Measurements from ENCODE around the gene DGKD.

DGKD gene

DNA sequence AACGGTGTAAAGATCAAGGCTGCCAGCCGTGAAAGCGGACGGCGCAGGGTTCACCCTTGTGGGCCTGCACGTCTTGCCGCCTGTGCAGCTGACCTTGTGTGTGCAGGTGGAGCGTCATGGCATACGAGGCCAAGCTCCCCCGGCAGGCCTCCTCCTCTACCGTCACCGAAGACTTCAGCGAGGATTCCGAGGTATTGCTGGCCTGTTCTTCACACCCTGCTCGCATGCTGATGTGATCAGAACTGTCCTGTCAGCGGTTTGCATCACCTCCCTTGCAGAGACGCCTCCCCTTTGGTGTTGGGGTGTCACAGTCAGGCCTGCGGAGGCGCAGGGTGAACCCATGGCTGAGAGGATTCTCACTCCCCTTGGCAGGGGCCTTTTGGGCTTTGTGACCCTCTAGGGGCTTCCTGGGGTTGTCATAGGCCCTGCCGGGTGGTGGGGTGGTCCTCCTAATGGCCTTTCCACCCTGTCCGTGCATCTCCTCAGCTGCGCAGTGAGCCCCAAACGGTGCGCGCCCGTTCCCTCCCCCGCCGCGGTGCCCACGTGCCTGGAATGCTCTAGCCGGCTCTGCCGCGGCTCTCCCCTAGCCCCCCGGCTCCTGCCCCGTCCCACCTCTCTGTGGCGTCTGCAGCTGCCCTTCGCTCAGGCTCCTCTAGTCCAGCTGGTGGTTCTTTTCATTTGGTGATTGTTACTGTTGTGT is 92.5 kb downstream of the DGKD start:
- no peak for DNase-seq

DNA sequence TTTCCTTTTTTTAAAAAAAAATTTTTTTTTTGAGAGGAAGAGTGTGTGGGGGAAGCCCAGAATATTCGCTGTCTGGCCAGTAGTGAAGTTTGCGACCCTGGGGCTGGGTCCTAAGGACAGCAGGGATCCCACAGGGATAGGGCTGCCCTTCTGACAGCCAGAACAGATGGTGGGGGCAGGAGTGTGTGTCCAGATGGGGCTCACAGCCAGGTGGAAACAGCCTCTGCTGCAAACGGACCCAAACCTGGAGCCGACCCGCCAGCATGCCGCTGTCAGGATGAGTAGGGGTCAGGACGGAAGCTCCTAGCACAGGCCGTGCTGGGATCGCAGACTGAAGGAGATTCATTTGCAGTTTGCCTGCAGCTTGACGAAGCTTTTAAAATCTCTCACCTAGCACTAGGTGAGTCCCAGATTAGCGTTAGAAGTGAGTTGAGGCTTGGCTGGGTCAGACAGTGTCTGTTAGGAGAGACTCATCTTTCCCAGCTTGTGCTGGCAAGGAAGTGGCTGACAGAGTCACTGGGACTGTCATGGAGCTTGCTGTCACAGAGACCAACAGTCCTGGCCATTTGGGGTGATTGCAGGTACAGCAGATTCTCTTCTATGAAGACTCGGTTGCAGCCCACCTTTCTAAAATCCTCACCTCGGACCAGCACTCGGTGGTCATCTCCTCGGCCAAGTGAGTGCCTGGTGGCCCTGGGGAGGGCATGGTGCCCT is 93.4 kb downstream of the DGKD start:
- no peak for DNase-seq

DNA sequence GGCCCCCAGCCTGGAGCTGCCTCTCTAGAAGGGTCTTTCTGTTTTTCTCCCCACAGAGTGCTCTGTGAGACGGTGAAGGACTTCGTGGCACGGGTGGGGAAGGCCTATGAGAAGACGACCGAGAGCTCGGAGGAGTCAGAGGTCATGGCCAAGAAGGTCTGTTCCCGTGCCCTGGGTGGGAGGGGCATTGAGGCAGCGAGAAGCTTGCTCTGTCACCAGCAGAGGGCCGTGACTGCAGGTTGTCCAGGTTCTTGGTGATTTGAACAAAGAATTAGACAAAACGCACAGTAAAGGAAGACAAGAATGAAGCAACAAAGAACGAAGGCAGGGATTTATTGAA is 93.9 kb downstream of the DGKD start:
- DNase-seq: no peak

DNA sequence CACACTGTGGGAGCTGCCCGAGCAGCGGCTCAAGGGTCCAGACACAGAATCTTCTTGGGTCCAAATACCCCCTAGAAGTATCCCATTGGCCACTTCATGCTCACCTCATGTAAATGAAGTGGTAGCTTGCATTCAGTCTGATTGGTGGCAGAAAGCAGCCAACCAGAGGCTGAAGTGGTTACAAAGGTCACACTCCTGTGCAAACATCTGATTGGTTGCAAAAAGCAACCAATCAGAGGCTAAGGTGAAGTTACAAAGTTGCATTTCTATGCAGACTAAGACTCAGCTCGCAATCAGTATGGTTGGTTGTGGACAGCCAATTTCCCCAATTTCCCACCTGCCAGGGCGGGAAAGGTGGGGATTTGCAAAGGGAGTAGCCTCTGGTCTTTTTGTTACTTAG is 94.3 kb downstream of the DGKD start:
- no peak for DNase-seq

DNA sequence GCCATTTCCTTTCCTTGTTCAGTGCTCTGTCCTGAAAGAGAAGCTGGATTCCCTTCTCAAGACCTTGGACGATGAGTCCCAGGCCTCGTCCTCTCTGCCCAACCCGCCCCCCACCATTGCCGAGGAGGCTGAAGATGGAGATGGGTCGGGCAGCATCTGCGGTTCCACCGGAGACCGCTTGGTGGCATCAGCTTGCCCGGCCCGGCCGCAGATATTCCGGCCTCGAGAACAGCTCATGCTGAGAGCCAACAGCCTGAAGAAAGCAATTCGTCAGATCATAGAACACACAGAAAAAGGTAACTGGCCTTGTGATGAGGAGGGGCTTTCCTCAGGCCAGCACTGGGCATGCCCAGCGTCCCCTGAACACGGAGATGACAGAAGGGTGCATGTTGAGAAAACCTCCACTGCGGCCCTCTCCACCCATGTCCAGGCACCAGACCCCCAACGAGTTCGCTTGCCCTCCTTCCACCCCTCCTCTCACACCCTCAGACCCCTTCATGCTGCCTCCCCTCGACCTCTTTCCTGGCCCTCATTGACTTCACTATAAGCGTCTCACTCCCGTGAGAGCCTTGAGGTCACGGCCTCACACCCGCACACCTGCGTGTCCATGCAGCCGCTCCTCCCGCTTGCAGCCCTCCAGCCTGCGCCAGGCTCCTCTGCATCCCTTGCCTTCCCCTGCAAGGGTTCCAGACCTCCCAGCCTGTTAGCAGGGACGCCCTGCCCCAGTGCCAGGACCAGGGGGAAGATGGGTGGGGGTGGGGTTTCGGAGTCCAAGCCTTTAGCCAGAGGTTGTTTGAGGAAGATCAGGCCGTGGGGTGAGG is 95.0 kb downstream of the DGKD start:
- DNase-seq: peak; percentile 57

DNA sequence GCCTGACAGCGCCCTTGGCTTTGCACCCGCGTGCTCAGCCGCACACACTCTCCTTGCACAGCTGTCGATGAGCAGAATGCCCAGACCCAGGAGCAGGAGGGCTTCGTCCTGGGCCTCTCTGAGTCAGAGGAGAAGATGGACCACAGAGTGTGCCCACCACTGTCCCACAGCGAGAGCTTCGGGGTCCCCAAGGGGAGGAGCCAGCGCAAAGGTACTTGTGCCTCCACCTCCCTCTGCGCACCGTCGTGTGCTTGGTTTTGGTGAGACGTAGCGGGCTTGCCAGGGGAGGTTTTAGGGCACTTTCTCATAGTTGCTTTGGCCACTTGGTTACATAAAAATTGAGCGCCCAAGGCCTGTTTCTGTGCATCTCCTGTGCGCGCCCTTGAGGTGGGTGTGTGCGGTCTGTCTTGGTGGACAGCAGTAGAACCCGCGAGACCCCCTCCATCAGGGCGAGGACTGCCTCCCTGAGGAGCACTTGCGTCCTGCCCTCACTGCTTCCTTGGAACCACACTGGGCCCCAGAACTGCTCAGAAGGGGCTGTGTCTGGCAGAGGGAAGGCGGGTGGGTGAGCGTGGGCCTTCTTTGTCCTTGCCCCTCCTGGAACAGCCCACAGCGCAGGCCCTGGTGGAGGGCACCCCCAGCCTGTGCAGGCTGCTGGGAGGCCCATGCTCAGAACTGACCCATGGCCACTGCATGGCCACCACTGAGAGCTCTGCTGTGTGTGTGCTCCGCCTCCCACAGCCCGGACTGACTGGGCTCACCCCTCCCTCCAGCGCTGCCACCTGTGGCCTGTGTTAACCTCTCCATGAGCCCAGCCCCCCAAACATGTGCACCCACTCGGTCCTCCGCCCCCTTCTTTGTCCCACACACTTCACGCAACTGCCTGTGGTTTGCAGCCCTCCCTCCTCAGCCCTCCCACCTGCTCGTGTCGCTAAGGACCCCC is 95.9 kb downstream of the DGKD start:
- no peak for DNase-seq

DNA sequence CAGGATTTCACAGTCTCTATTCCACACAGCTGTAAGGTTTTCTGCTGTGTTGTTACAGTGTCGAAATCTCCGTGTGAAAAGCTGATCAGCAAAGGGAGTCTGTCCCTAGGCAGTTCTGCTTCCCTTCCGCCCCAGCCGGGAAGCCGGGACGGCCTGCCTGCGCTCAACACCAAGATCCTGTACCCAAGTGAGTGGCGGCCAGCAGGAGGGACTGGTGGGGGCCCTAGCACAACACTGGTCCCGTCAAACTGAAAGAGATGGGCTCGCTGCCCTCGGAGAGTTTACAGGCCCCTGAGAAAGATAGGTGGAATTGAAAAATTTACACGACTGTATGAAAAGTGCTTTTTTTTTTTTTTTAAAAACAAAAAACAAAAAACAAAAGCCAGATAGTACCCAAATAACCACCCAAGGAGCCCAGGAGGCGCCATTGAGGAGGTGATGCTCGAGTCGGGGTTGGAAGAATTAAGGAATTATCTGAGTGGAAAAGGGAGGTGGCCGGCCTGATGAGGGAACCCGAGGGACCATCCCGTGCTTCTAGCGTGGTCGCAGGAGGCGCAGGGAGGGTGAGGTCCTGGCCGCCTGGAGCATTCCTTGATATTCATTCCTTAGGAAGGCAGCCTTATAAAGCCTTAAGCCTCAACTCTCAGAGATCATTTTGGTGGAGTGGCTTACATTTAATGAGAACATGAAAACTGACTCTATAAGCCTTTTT is 96.7 kb downstream of the DGKD start:
- DNase-seq: no peak

DNA sequence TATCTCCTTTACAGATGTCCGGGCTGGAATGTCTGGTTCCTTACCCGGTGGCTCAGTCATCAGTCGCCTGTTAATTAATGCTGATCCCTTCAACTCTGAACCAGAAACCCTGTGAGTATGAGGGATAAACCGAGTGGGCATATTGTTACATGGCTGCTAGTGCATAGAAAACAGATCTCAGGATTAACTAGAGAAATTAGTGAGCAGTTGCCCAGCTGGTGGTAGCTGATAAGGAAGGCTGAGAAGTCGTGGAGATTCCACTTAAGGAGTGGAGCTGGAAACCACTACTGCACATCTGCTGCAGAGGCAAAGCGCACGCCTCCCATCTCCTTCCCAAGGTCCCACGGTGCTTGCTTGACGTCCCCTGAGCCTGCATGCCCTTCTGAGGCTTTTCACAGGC is 97.7 kb downstream of the DGKD start:
- DNase-seq: no peak

DNA sequence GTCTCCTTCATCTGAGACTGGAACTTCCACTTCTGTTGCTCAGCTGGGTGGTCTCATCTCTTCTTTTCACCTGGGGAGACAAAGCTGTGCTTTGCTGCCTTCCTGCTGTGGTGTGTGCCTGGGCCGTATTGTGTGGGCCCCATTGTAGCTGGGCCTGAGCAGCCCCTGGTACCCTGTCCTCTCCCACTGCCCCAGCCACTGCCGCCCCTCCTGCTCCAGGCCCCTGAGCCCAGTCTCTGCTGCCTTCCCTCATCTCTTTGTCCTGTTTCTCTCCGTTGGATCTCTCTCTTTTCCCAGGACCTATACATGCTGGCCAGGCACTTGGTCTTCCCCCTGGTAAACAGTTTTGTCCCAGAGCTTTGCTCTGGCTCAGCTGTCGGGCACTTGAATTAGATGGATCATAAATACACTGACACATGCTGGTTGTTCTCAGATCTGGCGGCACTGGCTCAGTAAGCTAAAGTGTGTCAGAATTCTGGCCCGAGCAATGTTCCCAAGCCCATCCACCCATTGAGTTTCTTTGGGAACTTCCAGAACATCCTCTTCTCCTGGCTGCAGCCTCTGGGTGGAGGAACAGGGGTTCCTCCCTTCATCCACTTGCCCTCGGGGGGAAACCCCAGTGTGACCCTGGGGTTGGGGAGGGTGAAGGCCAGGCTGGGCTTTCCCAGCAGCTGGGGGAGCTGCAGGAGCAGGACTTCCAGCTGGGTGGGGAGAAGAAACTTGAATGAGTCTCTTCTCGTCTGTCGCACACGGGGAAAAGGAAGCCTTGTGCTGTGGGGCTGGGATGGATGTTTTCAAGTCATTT is 99.0 kb downstream of the DGKD start:
- no peak for DNase-seq

DNA sequence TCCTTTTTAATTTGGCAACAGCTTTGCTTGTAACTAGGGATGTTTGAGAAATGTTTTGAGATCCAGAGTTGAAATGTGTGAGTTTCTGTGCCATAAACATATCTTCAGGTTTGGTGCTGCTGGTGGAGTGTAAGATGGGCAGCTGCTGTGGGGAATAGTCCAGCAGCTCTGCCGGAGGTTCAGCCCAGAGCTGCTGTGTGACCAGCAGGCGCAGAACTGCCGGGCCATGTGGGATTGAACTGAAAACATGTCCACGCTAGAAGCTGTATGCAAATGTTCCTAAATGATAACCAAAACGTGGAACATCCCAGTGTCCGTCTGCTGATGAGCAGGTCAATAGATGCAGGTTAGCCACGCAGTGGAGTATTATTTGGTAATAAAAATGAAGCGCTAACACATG is 99.6 kb downstream of the DGKD start:
- no peak for DNase-seq

DNA sequence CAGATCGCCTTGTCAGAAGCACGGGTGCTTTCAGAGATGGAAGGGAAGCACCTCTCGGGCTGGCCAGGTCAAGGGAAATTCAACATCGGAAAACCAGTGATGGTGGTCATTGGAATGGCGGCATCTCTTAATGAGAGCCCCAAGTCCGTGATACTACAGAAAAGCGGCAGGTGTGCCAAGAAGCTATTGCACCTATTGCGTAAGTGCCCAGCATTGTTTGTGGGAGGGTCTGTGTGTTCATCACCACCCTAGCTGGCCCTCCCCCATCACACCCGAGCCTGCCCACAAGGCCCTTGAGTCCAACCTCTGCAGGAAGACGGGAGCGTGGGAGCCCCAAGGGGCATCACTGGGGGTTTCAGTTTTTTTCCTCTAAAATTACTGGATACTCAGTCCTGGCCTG is 100.7 kb downstream of the DGKD start:
- no peak for DNase-seq

DNA sequence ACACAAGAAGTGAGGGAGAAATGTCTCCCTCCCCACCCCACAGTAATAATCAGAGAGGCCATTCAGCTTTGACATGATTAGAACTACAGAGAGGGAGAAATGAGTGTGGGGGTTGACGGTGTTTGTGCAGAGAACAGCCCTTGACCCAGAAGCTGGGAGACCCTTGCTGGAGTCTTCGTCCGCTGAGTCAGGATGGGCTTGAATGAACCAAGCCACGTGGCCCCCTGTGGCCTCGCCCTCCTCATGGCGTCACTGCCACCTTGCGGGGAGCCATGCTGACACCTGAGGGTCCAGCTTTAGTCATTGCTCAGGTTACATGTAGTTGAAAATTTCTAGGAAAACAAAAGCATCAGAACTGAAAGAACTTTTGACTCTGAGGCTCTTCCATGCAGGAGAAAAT is 101.2 kb downstream of the DGKD start:
- no peak for DNase-seq

DNA sequence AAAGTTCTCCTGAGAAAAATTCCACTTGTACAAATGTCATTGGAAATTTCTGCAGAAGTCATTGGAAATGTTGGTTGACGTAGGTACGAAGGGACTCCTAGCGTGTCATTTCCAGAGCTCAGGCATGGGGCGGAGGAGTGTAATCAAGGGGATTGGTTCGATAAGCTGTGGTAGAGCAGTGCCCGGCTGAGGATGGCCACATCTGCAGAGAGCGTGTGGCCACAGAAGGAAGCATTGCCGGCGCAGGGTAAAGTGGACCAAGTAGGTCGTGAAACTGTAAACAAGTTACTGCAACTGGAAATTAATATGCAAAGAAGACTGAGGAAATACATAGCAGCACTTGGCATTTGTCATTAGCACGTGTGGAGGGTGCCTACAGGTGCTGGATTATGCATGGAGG is 101.8 kb downstream of the DGKD start:
- DNase-seq: no peak

DNA sequence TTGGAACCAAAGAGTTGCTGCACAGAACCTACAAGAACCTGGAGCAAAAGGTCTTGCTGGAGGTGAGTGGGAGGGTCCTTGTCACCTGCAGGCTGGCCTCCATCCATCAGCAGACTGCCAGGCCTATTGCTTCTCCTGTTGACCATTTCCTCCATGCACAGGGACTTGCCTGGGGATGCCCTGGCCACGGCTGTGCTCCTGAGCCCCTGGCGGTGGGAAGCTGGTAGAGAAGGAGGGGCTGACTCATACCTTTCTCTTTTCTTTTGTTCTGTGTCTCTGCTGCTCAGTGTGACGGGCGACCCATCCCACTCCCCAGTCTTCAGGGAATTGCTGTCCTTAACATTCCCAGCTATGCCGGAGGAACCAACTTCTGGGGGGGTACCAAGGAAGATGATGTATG is 102.6 kb downstream of the DGKD start:
- DNase-seq: no peak

DNA sequence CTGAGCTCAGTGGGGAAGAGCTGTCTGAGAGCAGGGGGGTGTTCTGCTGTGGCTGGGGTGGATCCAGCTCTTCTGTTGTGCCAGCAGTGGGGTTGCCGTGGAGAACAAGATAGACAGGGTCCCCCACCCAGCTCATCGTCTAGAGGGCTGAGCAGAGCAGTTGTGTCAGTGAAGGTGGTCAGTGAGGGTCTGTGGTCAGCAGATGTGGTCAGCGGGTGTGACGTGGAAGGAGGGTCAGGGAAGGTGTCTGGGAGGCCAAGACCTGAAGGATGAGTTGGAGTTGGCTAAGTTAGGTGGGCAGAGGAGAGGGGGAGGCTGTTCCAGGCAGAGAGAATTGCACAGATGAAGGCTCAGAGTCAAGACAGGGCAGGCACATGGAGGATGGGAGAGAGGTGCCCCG is 103.1 kb downstream of the DGKD start:
- no peak for DNase-seq

DNA sequence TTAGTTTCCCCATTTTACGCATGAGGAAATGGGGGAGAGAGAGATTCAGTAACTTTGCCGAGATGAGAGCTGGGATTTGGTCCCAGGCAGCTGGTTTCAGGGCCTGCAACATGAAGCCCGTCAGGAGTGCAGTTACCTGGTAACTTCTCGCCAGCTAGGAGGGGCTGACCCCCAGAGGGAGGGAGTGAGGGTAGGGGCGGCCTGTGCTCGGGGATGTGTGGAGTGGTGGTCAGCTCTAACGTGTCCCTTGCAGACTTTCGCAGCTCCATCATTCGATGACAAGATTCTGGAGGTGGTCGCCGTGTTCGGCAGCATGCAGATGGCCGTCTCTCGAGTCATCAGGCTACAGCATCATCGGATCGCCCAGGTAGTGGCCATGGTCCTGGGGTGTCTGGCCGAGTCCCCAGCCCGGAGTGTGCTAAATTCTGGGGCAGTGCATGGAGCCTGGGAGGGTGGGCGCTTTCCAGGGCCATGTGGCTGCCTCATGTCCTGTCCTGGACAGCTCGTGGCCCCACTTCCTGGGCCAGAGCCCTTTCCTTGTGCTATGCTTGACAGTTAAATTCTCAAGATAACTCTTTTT is 103.8 kb downstream of the DGKD start:
- DNase-seq: no peak

DNA sequence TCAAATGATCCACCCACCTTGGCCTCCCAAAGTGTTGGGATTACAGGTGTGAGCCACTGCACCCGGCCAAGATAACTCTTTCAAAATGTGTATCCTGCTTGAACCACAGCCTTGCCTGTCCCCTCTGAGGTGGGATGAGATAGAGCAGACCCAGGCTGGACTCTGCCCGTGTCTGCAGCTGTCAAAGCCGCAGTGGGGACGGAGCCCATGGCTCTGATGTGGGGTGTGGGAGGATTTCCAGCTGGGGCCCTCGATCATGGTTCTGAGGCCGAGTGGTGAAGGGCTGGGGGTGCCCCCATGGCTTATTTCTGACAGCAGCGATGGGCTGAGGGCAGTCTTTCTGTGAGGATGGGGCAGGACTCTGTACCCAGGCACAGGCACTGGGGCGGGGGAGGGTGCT is 104.5 kb downstream of the DGKD start:
- DNase-seq: no peak

DNA sequence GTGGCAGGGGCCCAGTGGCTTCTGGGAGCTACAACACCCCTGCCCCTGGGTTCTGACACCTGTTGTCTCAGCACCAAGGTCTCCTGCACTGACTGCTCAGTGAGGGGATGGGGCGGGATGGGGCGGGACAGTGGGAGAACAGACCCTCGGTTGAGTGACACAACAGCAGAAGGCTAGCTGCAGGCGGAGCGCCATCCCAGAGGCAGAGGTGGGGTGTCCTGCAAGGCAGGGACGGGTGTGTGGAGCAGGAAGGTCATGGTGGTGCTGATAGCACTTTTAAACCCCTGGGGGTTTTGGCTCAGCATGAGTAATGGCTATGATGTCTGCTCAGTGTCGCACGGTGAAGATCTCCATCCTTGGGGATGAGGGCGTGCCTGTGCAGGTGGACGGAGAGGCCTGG is 105.1 kb downstream of the DGKD start:
- no peak for DNase-seq

DNA sequence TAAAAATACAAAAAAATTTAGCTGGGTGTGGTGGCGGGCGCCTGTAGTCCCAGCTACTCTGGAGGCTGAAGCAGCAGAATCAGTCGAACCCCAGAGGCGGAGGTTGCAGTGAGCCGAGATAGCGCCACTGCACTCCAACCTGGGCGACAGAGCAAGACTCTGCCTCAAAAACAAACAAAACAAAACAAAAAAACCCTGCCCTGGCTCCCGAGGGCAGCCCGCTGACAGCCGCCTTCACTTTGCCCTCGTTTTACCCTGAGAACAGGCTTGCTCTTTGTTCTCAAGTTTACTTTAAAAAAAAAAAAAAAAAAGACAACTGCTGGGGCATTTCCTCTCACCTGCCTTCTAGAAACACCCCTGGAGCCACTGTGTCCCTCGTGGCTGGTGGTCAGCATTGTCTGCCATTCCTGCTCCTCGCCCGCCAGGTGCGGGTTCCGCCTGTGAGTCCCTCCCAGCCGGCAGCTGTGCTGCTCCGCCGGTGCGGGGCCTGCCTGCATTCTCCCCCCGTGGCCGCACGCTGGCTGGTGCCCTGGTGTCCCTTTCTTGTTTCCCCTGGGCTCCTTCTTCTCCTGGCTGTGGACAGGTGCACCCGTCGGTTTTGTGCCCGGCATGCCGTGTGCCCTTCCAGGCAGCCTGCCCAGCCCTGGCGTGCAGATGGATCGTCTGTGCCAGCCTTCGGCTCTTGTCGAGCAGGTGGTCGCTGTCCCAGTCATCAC is 106.6 kb downstream of the DGKD start:
- DNase-seq: no peak

DNA sequence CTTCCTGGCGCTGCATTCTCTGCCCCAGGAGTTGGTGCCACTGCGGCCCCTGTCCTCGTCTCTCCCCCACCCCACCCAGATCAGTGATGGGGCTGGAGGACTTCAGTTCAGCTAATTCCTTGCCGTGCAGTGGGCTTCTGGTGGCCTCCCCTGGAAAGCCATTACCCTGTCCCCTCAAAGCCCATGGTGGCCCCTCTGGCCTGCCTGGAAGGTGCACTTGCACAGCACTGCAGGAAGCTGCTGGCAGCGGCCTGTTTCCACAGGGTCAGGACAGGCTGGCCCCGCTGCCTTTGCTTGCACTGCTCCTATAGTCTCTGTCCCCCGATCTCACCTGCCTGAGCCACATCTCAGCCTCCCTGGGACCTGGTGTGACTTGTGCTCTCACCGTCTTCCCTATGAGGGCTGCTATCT is 107.2 kb downstream of the DGKD start:
- no peak for DNase-seq
